ENCODE data around the gene SPANXN4.

Gene SPANXN4

GRCh38 chrX:143027275-143027674 lies 1.5 kb downstream of the SPANXN4 start:
- CTCF ChIA-PET, result interaction anchor here (0.8 kb wide), 1 partner anchor 15 kb away, joined by 3 read pairs; no protein-coding TSS in a partner anchor
- H3K4me1 ChIP-seq (ENCODE audit: control insufficient read depth, insufficient read depth, low read length), result no peaks in the 10 kb centered on the region
- TF ChIP-seq ZNF544 (tag by site-specific recombination; IDR thresholded peaks at IDR 0.05) (no peak), ZNF362 (tag by site-specific recombination; IDR thresholded peaks at IDR 0.05) (no peak), ZNF548 (tag by site-specific recombination; IDR thresholded peaks at IDR 0.05) (no peak), ZNF610 (tag by site-specific recombination; IDR thresholded peaks at IDR 0.05; ENCODE audit: borderline replicate concordance) (no peak)
- POLR2A ChIA-PET, result no interaction called here
- H3K36me3 ChIP-seq (ENCODE audit: control insufficient read depth in 2 of 2, insufficient read depth in 1 of 2, low read length in 2 of 2), result no peaks in the 10 kb centered on the region
- H3K27ac ChIP-seq (ENCODE audit: extremely low read depth, low read depth, low read length), result no peak overlapping the region
- H3K9me3 ChIP-seq (ENCODE audit: control insufficient read depth, insufficient read depth, low read depth, low read length), result no peaks in the 10 kb centered on the region
- H3K4me3 ChIP-seq (ENCODE audit: low read depth, low read length), result no peak overlapping the region

DNA sequence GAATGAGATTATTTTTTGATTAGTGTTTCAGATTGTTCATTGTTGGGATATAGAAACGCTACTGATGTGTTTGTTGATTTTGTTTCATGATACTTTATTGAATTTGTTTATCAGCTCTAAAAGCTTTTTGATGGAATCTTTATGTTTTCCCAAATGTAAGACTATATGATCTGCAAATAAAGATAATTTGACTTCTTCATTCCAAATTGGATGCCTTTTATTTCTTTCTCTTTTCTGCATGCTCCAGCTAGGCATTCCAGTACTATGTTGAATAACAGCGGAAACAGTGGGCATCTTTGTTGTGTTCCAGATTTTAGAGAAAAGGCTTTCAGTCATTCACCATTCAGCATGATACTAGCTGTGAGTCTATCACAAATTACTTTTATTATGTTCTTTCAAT lies 21.8 kb downstream of the SPANXN4 start:
- Histone ChIP-seq H3K4me3 (ENCODE audit: low read depth, low read length) (no peak overlapping the region), H3K9me3 (ENCODE audit: control insufficient read depth, insufficient read depth, low read depth, low read length) (no peaks in the 10 kb centered on the region), H3K27ac (ENCODE audit: extremely low read depth, low read depth, low read length) (no peak overlapping the region), H3K4me1 (ENCODE audit: control insufficient read depth, insufficient read depth, low read length) (no peaks in the 10 kb centered on the region), H3K36me3 (ENCODE audit: control insufficient read depth in 2 of 2, insufficient read depth in 1 of 2, low read length in 2 of 2) (no peaks in the 10 kb centered on the region)
- CTCF ChIA-PET, result interaction anchor here (0.7 kb wide), 1 partner anchor 19 kb away, joined by 4 read pairs; no protein-coding TSS in a partner anchor
- TF ChIP-seq ZNF16 (tag by site-specific recombination; IDR thresholded peaks at IDR 0.05; ENCODE audit: low read depth) (no peak), MEIS1 (CRISPR knock-in tag; IDR thresholded peaks at IDR 0.05; ENCODE audit: borderline replicate concordance) (no peak), ZNF768 (tag by site-specific recombination; IDR thresholded peaks at IDR 0.05) (no peak), ZNF670 (tag by site-specific recombination; IDR thresholded peaks at IDR 0.05; ENCODE audit: low read depth) (no peak), ZNF747 (tag by site-specific recombination; IDR thresholded peaks at IDR 0.05) (no peak), RBAK (tag by site-specific recombination; IDR thresholded peaks at IDR 0.05) (no peak), BCL11B (tag by site-specific recombination; IDR thresholded peaks at IDR 0.05; ENCODE audit: low read depth) (no peak), ZNF561 (tag by site-specific recombination; IDR thresholded peaks at IDR 0.05; ENCODE audit: borderline replicate concordance) (no peak), ZNF23 (tag by site-specific recombination; IDR thresholded peaks at IDR 0.05; ENCODE audit: borderline replicate concordance) (no peak), ZBTB1 (tag by site-specific recombination; IDR thresholded peaks at IDR 0.05) (no peak), ZNF202 (tag by site-specific recombination; IDR thresholded peaks at IDR 0.05; ENCODE audit: borderline replicate concordance) (no peak), WT1 (tag by site-specific recombination; IDR thresholded peaks at IDR 0.05) (no peak), ZNF214 (tag by site-specific recombination; IDR thresholded peaks at IDR 0.05; ENCODE audit: borderline replicate concordance) (no peak), ZBTB20 (tag by site-specific recombination; IDR thresholded peaks at IDR 0.05) (no peak)
- TF ChIP-seq, protein P1, sequence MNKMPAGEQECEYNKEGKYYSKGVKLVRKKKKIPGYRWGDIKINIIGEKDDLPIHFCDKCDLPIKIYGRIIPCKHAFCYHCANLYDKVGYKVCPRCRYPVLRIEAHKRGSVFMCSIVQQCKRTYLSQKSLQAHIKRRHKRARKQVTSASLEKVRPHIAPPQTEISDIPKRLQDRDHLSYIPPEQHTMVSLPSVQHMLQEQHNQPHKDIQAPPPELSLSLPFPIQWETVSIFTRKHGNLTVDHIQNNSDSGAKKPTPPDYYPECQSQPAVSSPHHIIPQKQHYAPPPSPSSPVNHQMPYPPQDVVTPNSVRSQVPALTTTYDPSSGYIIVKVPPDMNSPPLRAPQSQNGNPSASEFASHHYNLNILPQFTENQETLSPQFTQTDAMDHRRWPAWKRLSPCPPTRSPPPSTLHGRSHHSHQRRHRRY (tag by site-specific recombination; IDR thresholded peaks at IDR 0.05), result no peak
- TF ChIP-seq, protein P2, sequence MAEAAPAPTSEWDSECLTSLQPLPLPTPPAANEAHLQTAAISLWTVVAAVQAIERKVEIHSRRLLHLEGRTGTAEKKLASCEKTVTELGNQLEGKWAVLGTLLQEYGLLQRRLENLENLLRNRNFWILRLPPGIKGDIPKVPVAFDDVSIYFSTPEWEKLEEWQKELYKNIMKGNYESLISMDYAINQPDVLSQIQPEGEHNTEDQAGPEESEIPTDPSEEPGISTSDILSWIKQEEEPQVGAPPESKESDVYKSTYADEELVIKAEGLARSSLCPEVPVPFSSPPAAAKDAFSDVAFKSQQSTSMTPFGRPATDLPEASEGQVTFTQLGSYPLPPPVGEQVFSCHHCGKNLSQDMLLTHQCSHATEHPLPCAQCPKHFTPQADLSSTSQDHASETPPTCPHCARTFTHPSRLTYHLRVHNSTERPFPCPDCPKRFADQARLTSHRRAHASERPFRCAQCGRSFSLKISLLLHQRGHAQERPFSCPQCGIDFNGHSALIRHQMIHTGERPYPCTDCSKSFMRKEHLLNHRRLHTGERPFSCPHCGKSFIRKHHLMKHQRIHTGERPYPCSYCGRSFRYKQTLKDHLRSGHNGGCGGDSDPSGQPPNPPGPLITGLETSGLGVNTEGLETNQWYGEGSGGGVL (tag by site-specific recombination; IDR thresholded peaks at IDR 0.05), result no peak
- TF ChIP-seq, protein P3, sequence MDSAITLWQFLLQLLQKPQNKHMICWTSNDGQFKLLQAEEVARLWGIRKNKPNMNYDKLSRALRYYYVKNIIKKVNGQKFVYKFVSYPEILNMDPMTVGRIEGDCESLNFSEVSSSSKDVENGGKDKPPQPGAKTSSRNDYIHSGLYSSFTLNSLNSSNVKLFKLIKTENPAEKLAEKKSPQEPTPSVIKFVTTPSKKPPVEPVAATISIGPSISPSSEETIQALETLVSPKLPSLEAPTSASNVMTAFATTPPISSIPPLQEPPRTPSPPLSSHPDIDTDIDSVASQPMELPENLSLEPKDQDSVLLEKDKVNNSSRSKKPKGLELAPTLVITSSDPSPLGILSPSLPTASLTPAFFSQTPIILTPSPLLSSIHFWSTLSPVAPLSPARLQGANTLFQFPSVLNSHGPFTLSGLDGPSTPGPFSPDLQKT (IDR thresholded peaks at IDR 0.05; ENCODE audit: borderline replicate concordance, low read depth, low read length), result no peak
- TF ChIP-seq, protein P4, sequence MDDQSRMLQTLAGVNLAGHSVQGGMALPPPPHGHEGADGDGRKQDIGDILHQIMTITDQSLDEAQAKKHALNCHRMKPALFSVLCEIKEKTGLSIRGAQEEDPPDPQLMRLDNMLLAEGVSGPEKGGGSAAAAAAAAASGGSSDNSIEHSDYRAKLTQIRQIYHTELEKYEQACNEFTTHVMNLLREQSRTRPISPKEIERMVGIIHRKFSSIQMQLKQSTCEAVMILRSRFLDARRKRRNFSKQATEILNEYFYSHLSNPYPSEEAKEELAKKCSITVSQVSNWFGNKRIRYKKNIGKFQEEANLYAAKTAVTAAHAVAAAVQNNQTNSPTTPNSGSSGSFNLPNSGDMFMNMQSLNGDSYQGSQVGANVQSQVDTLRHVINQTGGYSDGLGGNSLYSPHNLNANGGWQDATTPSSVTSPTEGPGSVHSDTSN (CRISPR knock-in tag; IDR thresholded peaks at IDR 0.05), result no peak
- POLR2A ChIA-PET, result no interaction called here
